ENCODE measurements around the gene ELFN2. TPM values are rescaled to one million over a fixed set of nuclear protein-coding genes. Genes with fewer than 3 reads are reported as not detected.

Gene ELFN2
- polyA plus RNA-seq, 2 of the 4 experiments (the other 2 are of a cell fraction), result 0.94 to 8.1 TPM

DNA sequence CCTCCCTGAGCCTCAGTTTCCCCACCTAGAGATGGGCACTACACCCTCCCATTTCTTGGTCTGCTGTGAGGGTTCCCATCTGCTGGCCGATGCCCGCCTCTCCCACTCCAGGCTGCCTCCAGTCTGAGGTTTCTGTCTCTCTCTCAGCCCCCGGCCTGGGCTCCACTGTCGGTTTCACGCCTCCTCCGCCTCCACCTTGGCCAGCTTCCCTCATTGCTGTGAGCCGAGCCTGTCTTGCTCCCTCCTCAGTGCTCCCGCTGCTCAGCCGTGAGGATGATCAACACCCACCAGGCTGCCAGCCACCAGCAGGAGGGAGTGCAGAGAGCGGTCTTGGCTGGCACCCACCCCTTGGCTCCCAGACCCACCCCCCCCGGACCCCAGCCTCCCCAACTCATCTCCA, 83.9 kb downstream of the ELFN2 start:
- POLR2A ChIA-PET, result no interaction called here

DNA sequence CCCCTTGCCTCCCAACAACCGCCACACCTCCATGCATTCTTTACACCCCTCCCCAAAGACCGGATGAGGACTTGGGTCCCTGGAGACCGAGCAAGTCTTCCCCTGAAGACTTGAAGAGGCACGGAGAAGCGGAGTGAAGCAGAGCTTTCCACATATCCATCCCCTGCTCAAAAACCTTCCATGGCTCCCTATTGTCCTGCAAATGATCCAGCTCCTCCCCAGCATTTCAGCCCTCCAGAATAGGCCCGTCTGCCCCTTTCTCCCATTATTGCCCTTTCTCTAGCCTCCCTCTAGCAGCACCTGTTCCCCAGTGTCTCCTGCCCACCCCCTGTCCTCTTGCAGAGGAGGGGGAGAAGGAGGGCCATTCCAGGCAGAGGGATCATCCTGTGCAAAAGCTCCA, 85.2 kb downstream of the ELFN2 start:
- ATAC-seq (no peak), DNase-seq (ENCODE audit: low read depth in 1 of 2, low spot score in 1 of 2) (no peak), FAIRE-seq (no peak)
- H3K4me3 ChIP-seq, result no peak overlapping the region
- no peak for TF ChIP-seq MYC (IDR thresholded peaks at IDR 0.05; ENCODE audit: borderline replicate concordance, low read length)
- peak; percentile 10 for TF ChIP-seq ZFP36 (IDR thresholded peaks at IDR 0.05; ENCODE audit: borderline replicate concordance, partially characterized antibody)
- ChIA-PET CTCF (no interaction called here), POLR2A (no interaction called here)
- H3K27ac ChIP-seq, result no peak overlapping the region
- H3K4me2 ChIP-seq, result no peak overlapping the region
- 80% methylated on average over 6 of the region's 6 CpGs for WGBS (ENCODE audit: missing lambda C conversion rate)
- no peaks in the 10 kb centered on the region for H3K9me3 ChIP-seq
- peaks cover 12% of the 10 kb centered on the region for H3K4me1 ChIP-seq

More for the DNA sequence above, 83.9 kb downstream of the ELFN2 start:
- FAIRE-seq (no peak), DNase-seq (ENCODE audit: low read depth in 1 of 2, low spot score in 1 of 2) (no peak), ATAC-seq (no peak)
- CTCF ChIA-PET, result no interaction called here
- no peak overlapping the region for H3K4me3 ChIP-seq
- no peak overlapping the region for H3K27ac ChIP-seq
- H3K4me2 ChIP-seq, result no peak overlapping the region
- H3K9me3 ChIP-seq, result no peaks in the 10 kb centered on the region
- TF ChIP-seq ZC3H11A (IDR thresholded peaks at IDR 0.05), result no peak
- no peak for TF ChIP-seq POLR2A (IDR thresholded peaks at IDR 0.05; ENCODE audit: low read length)
- TF ChIP-seq HOXB5 (CRISPR knock-in tag; IDR thresholded peaks at IDR 0.05), result no peak
- 73% methylated on average over 10 of the region's 11 CpGs for WGBS (ENCODE audit: missing lambda C conversion rate)
- H3K4me1 ChIP-seq, result 0 out of 3 replicates have a peak, but pooled peaks cover 3% of the 10 kb centered on the region

DNA sequence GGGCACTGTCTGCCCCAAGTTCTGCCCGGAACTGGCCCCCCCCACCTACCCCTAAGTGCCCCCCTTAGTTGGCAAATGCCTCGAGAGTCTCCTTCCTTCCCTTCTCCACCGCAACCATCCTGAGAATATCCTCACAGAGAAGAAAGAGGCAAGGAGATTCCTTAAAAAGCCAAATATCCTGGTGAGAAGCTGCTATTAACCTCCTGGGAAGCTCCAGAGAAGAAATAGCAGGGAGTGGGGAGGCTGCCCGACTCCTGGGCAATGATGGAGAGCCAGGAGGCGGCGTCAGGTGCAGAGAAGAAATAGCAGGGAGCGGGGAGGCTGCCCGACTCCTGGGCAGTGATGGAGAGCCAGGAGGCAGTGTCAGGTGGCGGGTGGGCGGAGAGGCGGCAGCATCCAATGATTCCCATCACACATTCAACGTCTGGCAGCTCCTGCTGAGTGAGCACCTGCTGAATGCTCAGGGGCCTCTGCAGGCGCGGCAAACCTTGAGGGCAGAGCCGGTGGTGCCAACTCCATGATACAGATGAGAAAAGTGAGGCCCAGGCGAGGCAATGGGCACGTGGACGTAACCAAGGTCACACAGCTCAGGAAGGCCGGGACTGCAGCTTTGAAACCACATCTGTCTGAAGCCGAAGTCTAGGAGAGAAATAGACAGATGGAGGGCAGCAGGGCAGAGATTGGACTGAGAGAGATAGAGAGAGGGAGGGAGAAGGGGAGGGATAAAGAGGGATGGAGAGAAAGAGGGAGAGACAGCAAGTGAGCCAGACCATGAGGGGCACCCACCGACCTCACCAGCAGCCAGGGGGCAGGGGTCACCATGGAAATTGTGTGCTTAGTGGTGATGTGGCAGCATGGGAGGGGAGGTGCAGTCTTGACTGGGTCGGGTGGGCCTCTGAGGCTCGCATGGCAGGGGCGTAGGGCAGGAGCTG, 86.7 kb downstream of the ELFN2 start:
- POLR2A ChIA-PET, result interaction anchor here (0.7 kb wide), 1 partner anchor 222 kb away, joined by 3 read pairs; no protein-coding TSS in a partner anchor
- no peak for FAIRE-seq
- CTCF ChIA-PET, result interaction anchor here (0.6 to 2.1 kb wide), 7 partner anchors 9 to 210 kb away, joined by 3 to 10 read pairs (median 3); no protein-coding TSS in a partner anchor
- H3K27ac ChIP-seq, result peak overlapping the region in 1 of 2 experiments; percentile 24; a peak in 1 of 6 replicates
- ATAC-seq, result no peak
- no peak for TF ChIP-seq HEYL (CRISPR knock-in tag; IDR thresholded peaks at IDR 0.05)
- TF ChIP-seq, protein P1, sequence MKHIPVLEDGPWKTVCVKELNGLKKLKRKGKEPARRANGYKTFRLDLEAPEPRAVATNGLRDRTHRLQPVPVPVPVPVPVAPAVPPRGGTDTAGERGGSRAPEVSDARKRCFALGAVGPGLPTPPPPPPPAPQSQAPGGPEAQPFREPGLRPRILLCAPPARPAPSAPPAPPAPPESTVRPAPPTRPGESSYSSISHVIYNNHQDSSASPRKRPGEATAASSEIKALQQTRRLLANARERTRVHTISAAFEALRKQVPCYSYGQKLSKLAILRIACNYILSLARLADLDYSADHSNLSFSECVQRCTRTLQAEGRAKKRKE (CRISPR knock-in tag; IDR thresholded peaks at IDR 0.05; ENCODE audit: low read depth), result no peak
- no peak for TF ChIP-seq CBX8 (IDR thresholded peaks at IDR 0.05)
- TF ChIP-seq, protein P2, sequence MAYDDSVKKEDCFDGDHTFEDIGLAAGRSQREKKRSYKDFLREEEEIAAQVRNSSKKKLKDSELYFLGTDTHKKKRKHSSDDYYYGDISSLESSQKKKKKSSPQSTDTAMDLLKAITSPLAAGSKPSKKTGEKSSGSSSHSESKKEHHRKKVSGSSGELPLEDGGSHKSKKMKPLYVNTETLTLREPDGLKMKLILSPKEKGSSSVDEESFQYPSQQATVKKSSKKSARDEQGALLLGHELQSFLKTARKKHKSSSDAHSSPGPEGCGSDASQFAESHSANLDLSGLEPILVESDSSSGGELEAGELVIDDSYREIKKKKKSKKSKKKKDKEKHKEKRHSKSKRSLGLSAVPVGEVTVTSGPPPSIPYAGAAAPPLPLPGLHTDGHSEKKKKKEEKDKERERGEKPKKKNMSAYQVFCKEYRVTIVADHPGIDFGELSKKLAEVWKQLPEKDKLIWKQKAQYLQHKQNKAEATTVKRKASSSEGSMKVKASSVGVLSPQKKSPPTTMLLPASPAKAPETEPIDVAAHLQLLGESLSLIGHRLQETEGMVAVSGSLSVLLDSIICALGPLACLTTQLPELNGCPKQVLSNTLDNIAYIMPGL (CRISPR knock-in tag; IDR thresholded peaks at IDR 0.05; ENCODE audit: borderline replicate concordance), result no peak
- TF ChIP-seq, protein P3, sequence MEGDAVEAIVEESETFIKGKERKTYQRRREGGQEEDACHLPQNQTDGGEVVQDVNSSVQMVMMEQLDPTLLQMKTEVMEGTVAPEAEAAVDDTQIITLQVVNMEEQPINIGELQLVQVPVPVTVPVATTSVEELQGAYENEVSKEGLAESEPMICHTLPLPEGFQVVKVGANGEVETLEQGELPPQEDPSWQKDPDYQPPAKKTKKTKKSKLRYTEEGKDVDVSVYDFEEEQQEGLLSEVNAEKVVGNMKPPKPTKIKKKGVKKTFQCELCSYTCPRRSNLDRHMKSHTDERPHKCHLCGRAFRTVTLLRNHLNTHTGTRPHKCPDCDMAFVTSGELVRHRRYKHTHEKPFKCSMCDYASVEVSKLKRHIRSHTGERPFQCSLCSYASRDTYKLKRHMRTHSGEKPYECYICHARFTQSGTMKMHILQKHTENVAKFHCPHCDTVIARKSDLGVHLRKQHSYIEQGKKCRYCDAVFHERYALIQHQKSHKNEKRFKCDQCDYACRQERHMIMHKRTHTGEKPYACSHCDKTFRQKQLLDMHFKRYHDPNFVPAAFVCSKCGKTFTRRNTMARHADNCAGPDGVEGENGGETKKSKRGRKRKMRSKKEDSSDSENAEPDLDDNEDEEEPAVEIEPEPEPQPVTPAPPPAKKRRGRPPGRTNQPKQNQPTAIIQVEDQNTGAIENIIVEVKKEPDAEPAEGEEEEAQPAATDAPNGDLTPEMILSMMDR (IDR thresholded peaks at IDR 0.05), result no peak
- no peak for TF ChIP-seq TFCP2L1 (CRISPR knock-in tag; IDR thresholded peaks at IDR 0.05)
- no peak for TF ChIP-seq EHMT2 (IDR thresholded peaks at IDR 0.05; ENCODE audit: low read depth)
- TF ChIP-seq FOSB (CRISPR knock-in tag; IDR thresholded peaks at IDR 0.05), result no peak
- no peak for TF ChIP-seq MAZ (IDR thresholded peaks at IDR 0.05; ENCODE audit: borderline replicate concordance, low read depth, low read length)
- TF ChIP-seq, protein P4, sequence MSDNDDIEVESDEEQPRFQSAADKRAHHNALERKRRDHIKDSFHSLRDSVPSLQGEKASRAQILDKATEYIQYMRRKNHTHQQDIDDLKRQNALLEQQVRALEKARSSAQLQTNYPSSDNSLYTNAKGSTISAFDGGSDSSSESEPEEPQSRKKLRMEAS (IDR thresholded peaks at IDR 0.05), result no peak
- H3K4me1 ChIP-seq, result peaks cover 24% of the 10 kb centered on the region
- no peak for DNase-seq (ENCODE audit: low read depth in 1 of 2, low spot score in 1 of 2)
- no peak overlapping the region for H3K4me3 ChIP-seq
- WGBS (ENCODE audit: missing lambda C conversion rate), result 61% methylated on average over 16 of the region's 24 CpGs
- no peak overlapping the region for H3K4me2 ChIP-seq
- no peaks in the 10 kb centered on the region for H3K9me3 ChIP-seq

Data from A549 (cell line).